OCI-M1 (cell line): ENCODE measurements around the gene MTX2.

Experiments
- DNase-seq: peaks from one replicate; lab custom pipeline; 2025; lab: John Stamatoyannopoulos, UW

Gene MTX2

GRCh38 chr2:176269319-176270099 lies at the start of gene MTX2:
Gene MTX2 (plus strand): TSS chr2:176269442. CDS start chr2:176269630, 188 bp downstream.
- peak; percentile 89 for DNase-seq

GRCh38 chr2:176227874-176228273 lies 41.4 kb upstream of the MTX2 start:
- DNase-seq, result no peak

DNA sequence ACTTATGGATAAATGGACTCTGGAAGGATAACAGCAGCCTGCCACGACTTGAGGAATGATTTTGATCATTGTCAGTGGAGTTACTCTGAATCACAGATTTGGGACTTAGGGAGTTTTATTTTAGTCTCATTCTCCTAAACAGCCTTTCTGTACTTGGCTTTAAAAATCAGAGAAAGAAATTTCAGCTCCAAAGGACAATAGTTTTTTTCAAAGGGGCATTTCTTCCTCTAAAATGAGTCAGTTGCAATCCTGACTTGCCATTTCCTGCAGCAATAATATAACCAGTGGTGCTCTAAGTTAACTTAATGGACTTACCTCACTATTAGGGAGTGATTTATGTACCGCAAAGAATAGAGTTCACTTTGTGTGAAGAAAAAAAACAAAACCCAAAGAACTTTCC lies 35.1 kb upstream of the MTX2 start:
- DNase-seq, result no peak

DNA sequence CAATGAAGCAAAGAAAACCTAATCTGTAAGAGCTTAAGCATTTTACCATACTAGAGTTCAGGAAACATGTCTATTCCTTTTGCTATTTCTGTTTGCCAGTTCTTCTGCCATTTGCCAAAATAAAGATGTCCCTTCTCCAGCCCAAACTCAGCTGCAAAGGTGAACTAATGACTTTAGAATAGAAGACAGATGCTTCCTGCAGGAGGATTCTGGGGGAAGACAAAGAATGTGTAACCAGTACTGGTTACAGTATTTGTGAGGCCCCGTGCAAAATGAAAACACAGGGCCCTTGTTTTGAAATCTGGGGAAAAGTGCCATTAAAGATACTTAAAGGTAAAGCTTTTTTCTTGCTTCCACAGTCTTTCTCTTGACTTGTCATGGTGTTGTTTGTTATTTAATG lies 34.3 kb upstream of the MTX2 start:
- DNase-seq, result no peak

GRCh38 chr2:176237456-176237855 lies 31.8 kb upstream of the MTX2 start:
- no peak for DNase-seq

- no peak for DNase-seq
Measured at GRCh38 chr2:176239031-176239430, 30.2 kb upstream of the MTX2 start.

DNA sequence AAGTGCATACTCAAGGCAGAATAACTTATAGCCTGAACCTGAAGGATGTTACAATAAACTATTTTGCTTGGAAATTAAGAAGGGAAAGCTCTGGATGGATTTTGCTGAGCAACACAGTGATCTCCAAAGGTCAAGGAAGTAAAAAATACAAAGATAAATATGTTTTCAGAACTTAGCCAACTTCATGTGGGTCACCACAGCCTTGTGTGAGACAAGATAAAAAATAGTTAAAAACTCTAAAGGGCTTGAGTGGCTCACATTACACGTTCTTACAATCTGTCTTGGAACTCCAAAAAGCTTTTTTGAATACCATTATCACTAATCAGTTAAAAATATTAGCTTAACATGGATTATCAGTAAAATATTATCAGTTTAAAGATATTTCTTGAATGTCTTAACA lies 28.9 kb upstream of the MTX2 start:
- DNase-seq, result peak; percentile 67

DNA sequence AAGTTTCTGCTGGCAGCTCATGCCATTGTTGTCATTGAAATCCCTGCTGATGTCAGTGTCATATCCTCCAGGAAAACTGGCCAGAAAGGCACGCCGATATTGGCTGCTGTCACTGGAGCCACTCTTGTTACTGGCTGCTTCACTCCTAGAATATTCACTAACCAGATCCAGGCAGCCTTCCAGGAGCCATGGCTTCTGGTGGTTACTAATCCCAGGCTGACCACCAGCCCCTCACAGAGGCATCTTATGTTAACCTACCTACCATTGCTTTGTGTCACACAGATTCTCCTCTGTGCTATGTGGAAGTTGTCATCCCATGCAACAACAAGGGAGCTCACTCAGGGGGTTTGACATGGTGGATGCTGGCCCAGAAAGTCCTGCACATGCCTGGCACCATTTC lies 27.0 kb upstream of the MTX2 start:
- DNase-seq, result no peak

DNA sequence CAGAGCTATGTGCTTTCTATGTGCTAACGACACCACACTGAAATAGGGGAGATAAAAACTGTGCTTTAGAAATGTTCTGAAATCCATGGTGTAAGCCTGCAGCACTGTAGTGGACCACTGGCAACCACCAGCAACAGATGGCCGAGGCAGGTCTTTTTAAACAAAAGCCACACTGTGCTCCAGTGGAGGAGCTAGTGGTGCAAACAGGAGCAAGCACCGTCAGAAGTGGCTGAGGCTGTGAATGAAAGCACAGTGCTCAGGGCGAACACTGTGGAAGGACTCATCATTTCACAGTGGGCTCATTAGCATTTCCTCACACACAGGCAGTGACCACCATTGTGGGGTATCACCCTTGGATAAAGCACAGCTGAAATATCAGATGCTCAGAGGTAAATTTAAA lies 22.9 kb upstream of the MTX2 start:
- no peak for DNase-seq

- DNase-seq, result no peak
Measured at GRCh38 chr2:176247859-176248258, 21.4 kb upstream of the MTX2 start.

GRCh38 chr2:176251928-176252327 lies 17.3 kb upstream of the MTX2 start:
- DNase-seq, result no peak

- no peak for DNase-seq
Measured at GRCh38 chr2:176260689-176261088, 8.6 kb upstream of the MTX2 start.

DNA sequence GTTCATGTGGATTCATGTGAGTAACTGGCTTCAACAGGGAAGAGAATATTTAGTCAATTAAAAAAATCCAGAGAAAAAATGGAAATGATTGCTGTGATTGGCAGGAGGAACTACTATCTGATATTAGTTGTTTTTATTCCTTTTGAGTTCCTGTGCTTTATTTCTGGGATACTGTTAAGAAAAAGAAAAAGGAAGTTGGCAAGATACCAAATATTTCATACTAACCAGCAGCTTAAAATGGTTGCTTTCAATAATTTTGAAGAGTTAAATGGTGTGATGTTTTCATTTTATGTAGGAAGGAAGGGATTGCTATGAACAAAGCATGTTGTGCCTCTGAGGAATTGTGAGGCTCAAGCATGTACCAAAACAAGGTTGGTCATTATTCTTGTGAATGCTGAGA lies 8.1 kb upstream of the MTX2 start:
- peak; percentile 15 for DNase-seq

GRCh38 chr2:176268976-176269318 lies 295 bp upstream of the MTX2 start:
- no peak for DNase-seq

GRCh38 chr2:176270100-176270750 lies 983 bp downstream of the MTX2 start:
- DNase-seq, result no peak

DNA sequence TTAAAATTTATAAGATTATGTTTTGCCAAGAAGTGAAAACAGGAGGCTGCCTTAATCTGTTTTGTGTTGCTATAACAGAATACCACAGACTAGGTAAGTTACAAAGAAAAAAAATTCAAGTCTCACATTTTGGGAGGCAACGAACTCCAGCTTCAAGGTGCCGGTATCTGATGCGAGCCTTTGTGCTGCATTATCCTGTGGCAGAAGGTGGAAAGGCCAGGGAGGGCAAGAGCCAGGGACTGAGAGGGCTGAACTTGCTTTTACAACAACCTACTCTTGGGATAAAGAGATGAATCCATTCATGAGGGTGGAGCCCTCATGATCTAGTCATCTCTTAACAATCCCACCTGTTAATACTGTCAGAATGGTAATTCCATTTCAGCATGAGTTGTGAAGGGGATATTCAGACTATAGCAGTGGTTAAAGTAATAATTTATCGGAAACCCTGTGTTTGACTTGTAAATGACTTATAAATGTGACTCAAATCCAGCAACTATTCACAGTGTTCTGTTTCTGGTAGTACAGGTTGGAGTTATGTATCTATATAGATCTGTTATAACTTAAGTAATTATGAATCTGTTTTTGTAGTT lies 3.7 kb downstream of the MTX2 start:
- DNase-seq, result no peak

- no peak for DNase-seq
Measured at GRCh38 chr2:176278927-176279326, 9.7 kb downstream of the MTX2 start.

GRCh38 chr2:176280156-176280555 lies 10.9 kb downstream of the MTX2 start:
- DNase-seq, result no peak

DNA sequence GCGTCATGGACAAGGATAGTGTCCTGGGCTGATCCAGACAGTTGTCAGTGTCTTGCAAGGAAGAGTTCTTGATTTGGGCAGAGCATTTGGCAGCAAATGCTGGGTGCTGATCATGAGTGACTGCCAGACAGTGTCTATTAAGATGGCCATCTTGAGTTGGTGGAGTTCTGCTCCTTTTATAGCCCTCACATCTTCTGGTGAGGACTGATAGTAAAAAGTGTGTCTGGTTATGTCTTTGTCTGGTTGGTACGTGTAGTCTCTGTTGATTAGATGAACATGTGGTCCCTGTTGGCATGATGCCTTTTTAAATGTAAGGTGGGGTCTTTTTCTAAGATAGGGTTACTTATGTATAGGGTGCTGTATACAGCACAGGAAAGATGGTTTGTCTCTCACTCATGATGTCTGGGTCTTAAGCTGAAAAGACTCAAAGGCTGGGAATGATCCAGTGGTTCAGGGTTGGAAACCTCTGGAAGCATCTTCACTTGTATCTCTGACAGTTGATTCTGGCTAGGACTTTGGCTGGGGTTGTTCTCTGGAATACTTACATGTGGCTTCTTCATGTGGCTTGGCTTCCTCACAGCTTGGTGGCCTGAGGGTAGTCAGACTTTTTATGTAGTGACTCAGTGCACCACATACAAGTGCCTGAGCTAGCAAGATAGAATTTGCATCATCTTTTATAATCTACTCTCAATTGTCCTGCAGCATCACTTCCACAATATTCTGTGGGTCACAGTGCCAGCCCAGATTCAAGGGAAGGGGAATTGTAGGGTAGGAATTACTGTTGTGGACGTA lies 11.8 kb downstream of the MTX2 start:
- peak; percentile 24 for DNase-seq

- DNase-seq, result no peak
Measured at GRCh38 chr2:176283291-176284068, 14.2 kb downstream of the MTX2 start.

DNA sequence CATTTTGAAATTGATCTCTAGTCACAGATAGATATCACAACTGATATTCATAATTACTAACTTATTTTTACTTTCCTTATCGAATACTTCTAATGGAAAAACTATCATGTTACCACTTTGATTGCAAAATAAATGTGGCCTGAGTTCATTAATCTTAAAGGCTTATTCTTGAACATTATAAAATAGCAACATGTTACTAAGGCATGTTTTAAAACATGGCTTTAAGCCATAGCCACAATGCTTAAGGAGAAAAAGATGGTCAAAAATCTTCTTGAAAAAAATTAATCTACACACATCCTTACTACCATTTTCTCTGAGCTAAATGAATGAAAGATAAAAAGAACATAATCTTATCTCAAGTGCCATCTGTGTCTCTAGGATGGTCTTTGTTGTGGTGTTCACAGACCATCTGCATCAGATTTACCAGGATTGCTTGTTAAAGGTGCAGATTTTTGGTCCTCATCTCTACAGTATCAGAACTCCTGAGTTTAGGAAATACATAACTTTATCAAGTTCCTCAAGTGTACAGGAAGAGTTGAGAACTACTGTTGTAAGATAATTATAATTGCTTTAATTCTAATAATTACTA lies 15.3 kb downstream of the MTX2 start:
- DNase-seq, result no peak
